HG02852 (cell line): ENCODE measurements around the gene CTNND2.
A peak's percentile ranks its signal among the peaks of the same experiment; 100 is the strongest.
"Not testable (repeated sequence)": the region's sequence is repeated elsewhere in the genome, so short reads cannot be mapped to it uniquely, and the experiment has no call there.

Experiments used
- ATAC-seq: cut with Tn5 transposase; IDR thresholded peaks from one replicate; pipeline ENCODE4 v1.9.1; 2021; ENCODE audit warnings: mild to moderate bottlenecking, moderate library complexity; ENCODE audit not compliant: unreplicated experiment

The CTNND2 gene

DNA sequence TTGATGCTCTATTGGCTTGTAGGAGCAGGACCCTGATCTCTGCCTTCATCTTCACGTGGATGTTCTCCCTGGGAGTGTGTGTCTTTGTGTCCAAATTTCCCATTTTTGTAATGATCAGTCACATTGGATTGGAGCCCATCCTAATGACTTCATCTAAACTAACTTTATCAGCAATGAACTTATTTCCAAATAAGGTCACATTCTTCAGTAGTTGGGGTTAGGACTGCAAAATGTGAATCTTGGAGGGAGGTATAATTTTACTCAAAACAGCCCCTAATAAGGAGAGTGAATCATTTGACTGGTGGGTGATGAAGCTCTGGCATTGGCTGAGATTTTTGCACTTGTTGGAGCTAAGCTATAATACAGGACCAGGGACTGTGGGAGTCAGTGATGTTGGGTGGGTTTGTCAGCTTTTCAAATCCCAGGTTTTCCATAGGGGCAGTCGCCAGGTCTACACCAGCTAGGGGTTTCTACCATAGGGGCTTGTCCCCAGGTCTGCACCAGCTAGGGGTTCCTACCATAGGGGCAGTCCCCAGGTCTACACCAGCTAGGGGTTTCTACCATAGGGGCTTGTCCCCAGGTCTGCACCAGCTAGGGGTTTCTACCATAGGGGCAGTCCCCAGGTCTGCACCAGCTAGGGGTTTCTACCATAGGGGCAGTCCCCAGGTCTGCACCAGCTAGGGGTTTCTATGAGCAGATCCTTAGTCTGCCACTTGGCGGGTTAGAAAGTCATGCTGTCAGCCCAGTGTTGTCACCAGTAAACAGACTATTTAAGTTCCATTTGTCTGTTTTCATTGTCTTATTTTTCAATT is 760.6 kb downstream of the CTNND2 start:
- ATAC-seq, result peak; percentile 75

DNA sequence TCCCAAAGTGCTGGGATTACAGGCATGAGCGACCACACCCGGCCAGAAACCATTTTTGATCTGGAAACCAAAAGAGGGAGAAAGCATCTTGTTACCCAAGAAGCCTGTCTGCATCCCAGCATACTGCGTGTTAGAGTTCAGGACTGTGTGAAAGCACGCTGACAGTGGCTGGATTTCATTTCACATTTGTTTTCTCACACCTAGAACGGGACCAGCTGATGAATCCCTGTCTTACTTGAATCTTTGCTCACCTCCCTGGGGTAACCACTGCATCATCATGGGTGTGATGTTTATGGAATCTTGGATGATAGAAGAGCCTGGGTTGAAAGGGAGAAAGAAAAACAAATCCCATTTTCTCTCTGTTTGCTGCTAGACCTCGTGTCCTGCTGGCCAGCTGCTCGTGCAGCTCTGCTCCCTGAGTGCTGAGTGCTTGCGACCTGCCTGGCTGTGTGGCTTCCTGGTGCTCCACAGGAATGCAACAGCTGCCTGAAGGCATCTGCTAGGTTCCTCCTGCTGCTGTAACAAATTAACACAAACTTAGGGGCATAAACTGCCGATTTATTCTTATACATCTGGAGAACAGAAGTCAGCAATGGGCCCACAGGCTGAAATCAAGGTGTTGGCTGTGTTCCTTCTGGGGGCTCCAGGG is 764.9 kb downstream of the CTNND2 start:
- ATAC-seq, result no peak

GRCh38 chr5:11130131-11130530 is 774.1 kb downstream of the CTNND2 start:
- no peak for ATAC-seq

DNA sequence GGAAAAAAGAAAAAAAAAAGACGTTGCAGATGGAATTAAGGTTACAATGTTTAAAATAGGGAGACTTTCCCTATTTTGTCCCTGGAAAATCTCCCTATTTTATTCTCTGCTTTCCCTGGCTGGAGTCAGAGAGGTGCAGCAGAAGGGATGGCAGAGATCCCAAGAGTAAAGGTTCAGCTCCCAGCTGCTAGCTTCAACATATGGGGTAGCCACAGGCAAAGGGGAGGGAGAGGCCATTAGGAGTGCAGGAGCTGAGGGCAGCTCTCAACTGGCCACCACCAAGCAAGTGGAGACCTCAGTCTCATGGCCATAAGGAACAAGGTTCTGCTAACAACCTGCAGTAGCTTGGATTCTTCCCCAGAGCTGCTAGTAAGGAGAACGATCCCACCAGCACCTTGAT is 776.2 kb downstream of the CTNND2 start:
- no peak for ATAC-seq

DNA sequence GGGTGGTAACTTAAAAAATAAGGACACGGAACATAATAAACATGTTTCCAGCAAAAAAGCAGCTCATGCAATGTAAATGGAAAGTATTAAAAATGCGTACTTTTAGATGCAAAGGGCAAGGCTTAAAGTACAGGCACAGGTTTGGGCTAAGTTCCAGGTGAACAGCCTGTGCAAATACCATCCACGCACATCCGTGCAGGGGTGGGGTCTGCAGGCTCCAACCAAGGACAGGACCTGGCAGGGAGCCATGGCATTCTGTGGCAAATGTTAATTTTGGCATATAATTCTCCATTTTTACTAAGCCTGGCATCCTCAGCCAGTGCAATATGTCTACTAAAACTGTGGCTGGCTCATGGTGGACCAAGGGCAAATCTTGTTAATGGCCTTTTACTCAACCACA is 777.4 kb downstream of the CTNND2 start:
- no peak for ATAC-seq

GRCh38 chr5:11121885-11122284 is 782.4 kb downstream of the CTNND2 start:
- ATAC-seq, result no peak

DNA sequence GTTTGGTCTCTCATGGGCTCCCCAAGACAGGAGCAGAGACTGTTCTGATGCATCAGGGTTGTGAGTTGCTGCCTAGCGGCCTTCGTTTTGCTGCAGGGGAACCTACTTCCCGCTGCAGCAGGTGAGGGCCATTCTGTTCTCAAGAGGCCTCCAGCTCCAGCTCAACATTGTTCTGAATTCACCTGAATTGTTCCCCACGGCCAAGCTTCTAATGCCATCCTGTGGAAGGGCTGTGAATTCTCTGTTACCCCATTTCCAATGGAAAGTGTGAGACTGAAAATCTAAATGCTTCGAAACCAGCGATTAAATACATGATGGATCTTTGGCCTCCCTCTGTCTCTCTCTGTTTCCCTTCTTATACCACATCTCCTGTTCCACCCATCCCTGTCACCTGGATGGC is 794.1 kb downstream of the CTNND2 start:
- no peak for ATAC-seq

DNA sequence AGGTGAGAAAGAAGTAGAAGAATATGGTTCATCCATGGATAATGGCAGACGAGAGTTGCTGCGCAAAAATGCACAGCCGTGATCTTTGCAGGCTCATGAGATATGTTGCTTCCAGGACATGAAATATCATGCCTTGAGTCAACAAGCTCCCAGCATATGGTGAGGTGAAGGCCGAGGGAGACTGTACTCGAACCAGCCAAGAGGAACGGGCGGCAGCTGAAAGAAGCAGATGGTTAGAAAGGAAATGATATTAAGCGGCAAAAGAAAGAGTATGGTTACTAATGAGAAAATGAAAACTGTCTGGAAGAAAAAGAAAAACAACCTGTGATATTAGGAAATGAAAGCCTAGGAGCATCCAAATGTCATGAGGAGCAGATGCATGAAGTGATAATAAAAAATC is 798.5 kb downstream of the CTNND2 start:
- no peak for ATAC-seq

- ATAC-seq, result no peak
Measured at GRCh38 chr5:11104651-11105112, 799.6 kb downstream of the CTNND2 start.

GRCh38 chr5:11104210-11104609 is 800.0 kb downstream of the CTNND2 start:
- no peak for ATAC-seq

DNA sequence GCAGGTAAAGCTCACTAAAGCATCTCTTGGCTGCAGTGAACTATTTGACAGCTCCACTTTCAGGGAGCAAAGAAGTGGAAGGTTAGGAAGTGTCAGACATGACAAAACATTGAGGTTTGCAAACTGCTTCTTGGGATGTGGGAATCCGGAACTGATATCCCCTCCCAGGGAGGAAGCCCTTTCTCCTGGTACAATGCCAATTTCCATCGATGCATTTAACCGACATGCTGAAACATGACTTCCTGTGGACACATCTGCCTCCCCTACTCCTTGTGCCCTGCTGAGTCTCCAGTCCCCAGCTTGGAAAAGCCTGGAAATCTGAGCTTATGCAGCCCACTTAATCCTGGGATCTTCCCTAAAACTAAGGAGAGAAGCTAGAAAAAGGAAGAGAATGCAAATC is 820.1 kb downstream of the CTNND2 start:
- ATAC-seq, result no peak

GRCh38 chr5:11082404-11082945 is 821.8 kb downstream of the CTNND2 start:
- ATAC-seq, result no peak

DNA sequence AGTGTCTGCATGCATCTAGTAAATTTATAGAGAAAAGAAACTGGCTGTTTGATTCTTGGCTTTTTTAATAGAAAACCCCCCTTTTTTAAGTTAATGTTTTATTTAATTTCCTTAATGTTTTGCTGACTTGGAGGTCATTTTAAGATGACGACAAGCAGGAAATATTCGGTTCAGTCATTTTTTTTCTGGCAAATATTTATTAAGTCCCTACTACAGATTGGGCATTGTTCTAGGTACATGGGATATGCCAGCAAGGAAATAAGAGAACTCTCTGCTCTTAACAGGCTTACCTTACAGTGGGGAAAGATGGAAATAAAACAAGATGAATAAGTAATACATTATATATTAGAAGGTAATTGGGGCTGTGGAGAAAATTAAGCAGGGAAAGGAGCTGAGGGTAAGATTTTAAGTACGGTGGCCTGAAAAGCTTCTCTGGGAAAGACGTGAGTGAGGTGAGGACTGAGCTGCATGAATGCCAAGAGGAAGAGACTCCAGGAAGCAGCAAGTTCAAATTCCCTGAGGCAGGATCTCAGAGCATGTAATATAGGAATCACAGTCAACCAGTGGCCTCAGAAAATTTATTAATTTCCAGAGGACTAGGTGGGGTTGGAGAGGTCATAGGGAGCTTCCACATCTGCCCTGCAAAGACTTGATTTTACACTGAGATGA is 827.2 kb downstream of the CTNND2 start:
- no peak for ATAC-seq

- no peak for ATAC-seq
Measured at GRCh38 chr5:11075035-11075805, 829.0 kb downstream of the CTNND2 start.

- ATAC-seq, result no peak
Measured at GRCh38 chr5:11072568-11072967, 831.7 kb downstream of the CTNND2 start.

DNA sequence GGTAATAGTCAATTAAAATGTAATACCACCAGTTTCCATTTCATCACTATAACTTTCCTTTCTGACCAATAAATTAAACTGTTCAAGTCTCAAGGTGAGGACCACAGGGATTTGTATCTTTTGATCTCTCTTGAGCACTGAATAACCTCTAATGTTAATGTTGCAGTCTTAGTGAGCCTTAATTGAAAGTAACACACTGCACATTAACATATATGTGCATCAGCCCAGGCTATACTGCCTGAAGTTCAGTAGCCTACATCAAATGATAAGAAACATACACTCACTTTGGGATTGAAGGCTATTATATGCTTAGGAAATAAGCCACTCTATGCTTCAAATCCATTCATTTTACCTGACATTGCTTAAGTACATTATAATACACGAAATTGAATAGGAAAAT is 832.2 kb downstream of the CTNND2 start:
- no peak for ATAC-seq

DNA sequence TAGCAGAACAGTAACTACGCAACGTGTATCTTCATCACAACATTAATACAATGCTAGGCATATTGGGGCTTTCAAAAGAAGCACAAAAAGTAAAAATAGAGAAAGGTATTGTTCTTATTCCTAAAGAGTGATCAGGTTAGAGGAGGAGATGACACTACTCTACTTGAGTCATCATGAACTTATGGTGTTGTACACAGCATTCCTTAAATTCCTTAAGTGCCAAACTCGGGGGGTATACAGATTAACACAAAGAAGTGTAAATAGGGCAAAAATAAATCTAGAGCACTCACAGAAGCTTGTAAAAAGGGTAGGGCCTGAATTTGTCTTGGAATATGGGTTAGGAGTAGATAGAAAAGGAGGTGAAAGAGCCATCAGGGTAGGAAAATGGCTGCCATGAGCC is 835.2 kb downstream of the CTNND2 start:
- no peak for ATAC-seq

DNA sequence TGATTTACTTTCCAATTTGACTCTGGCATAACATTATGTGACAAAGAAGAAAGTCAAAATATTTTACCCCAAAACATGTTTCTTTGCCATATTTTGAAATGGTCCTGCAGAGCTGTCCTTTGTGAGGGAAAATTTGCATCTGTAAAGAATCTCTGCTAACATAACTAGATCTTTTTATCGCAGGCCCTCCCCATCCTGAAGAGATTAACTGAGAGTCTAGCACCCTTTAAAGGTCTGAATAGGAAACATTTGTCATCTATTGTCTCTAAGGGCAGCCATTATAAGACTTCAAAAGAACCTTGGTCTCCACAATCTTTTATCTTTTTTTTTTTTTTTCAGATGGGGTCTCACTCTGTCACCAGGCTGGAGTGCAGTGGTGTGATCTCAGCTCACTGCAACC is 838.5 kb downstream of the CTNND2 start:
- ATAC-seq, result not testable (repeated sequence)

DNA sequence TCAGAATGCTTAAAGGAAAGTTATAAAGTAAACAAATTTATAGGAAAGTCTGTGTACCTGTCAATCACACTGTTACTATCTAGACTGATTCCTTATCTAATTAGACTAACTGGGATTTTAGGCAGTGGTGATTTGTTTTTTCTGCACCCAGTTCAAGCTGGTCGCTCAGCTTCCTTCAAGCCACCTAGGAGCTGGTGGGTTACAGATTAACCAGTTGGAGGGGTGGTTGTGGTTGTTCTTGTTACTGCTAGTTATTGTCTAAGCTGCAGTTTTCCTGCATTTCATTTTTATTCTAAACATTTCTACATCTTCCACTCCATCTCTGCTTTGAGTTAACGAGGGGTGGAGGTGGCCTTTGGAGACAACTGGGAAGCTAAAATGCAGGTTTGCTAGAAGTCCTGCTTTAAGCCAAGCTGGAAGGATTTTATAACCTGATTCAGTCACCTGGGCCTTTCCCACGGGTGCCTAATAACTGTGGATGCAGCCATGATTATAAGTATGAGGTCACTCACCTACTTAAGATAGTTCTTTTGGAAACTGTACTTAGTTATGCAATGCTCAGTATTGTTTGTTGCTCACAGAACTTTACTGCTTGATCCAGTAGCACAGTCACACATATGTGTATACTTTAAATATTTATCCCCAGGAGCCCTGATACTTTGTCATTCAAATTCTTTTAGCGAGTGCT is 839.3 kb downstream of the CTNND2 start:
- ATAC-seq, result no peak

DNA sequence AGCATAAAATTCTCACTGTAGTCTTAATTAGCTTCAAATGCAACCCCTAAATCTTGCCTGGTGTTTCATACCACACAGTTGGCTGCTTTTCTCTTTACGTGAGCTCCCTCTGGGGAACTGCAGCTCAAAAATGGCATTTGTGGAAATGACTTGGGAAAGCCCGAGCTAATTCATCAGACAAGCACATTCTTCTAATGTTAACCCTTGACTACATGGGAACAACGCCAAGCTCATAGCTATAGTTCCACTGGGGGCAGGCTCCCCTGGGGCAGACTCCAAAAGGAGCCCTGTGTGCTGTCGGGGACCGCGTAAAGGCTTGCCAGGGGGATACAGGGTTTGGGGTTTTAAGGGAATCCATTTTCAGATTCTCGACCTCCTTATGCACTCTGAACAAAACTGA is 841.8 kb downstream of the CTNND2 start:
- no peak for ATAC-seq
